ENCODE data around the gene TMEM252. TPM values are rescaled to one million over a fixed set of nuclear protein-coding genes. Genes with fewer than 3 reads are reported as not detected.

Gene TMEM252
- total and polyA plus RNA-seq, 12 donors = 0.03 to 0.51 TPM; not detected in 10

- Histone ChIP-seq H3K36me3 (peaks cover 0 to 55% (median 0%) of the 10 kb centered on the region in 9 donors), H3K27ac (no peak overlapping the region), H3K9me3 (peaks cover 0 to 15% (median 0%) of the 10 kb centered on the region in 11 donors), H3K27me3 (no peaks in the 10 kb centered on the region), H3K4me3 (no peak overlapping the region), H3K4me1 (no peaks in the 10 kb centered on the region)
- 68% methylated on average over 4 of the region's 4 CpGs for WGBS, 2 donors
- no peak for TF ChIP-seq CTCF (IDR thresholded peaks at IDR 0.05)
- ATAC-seq (peak in 3 of 8 donors; percentile 44 to 47 (median 47)), DNase-seq (no peak)
- intact Hi-C loops (cut with DNase I) = loop anchor here in 1 of 10 donors (2.0 kb wide), 1 partner anchor 31 kb away; no protein-coding TSS in a partner anchor
These were observed 18.6 kb downstream of the TMEM252 start for GRCh38 chr9:68522131-68522530.

- TF ChIP-seq CTCF (IDR thresholded peaks at IDR 0.05) = no peak
- no peak overlapping the region for H3K4me3 ChIP-seq
- H3K9me3 ChIP-seq = peaks cover 0 to 15% (median 0%) of the 10 kb centered on the region in 11 donors
- H3K36me3 ChIP-seq = peaks cover 0 to 57% (median 0%) of the 10 kb centered on the region in 9 donors
- 77 to 84% methylated on average over 4 of the region's 4 CpGs for WGBS, 2 donors
- peak overlapping the region in 2 of 10 donors; percentile 4 to 46 for H3K27ac ChIP-seq
- DNase-seq = no peak
- intact Hi-C loops (cut with DNase I) = loop anchor here in 1 of 10 donors (5.0 kb wide), 1 partner anchor 42 kb away; no protein-coding TSS in a partner anchor
- H3K4me1 ChIP-seq = peaks cover 0 to 35% (median 17%) of the 10 kb centered on the region in 9 donors
- peak in 5 of 8 donors; percentile 31 to 80 (median 60) for ATAC-seq
- no peaks in the 10 kb centered on the region for H3K27me3 ChIP-seq
These were observed 25.2 kb downstream of the TMEM252 start for GRCh38 chr9:68515326-68516017.

GRCh38 chr9:68513981-68514380 is 26.7 kb downstream of the TMEM252 start:
- Histone ChIP-seq H3K36me3 (peaks cover 0 to 57% (median 0%) of the 10 kb centered on the region in 9 donors), H3K4me1 (peaks cover 0 to 35% (median 17%) of the 10 kb centered on the region in 9 donors), H3K27me3 (no peaks in the 10 kb centered on the region), H3K9me3 (peaks cover 0 to 15% (median 0%) of the 10 kb centered on the region in 11 donors), H3K4me3 (no peak overlapping the region), H3K27ac (peak overlapping the region in 6 of 10 donors; percentile 1 to 23 (median 10))
- TF ChIP-seq CTCF (IDR thresholded peaks at IDR 0.05) = no peak
- WGBS, 2 donors = 96% methylated on average over 4 of the region's 4 CpGs
- intact Hi-C loops (cut with DNase I) = loop anchor here in 1 of 10 donors (5.0 kb wide), 1 partner anchor 53 kb away; no protein-coding TSS in a partner anchor
- DNase-seq = no peak
- ATAC-seq = no peak

- Histone ChIP-seq H3K4me1 (peaks cover 0 to 38% (median 17%) of the 10 kb centered on the region in 9 donors), H3K9me3 (peaks cover 0 to 11% (median 0%) of the 10 kb centered on the region in 11 donors), H3K36me3 (peaks cover 0 to 58% (median 0%) of the 10 kb centered on the region in 9 donors), H3K27me3 (no peaks in the 10 kb centered on the region), H3K4me3 (no peak overlapping the region), H3K27ac (peak overlapping the region in 7 of 10 donors; percentile 3 to 28 (median 20))
- DNase-seq = no peak
- peak in 3 of 8 donors; percentile 45 to 72 (median 60) for ATAC-seq
- WGBS, 2 donors = 40 to 49% methylated on average over 3 of the region's 3 CpGs
- intact Hi-C loops (cut with DNase I) = loop anchor here in 1 of 10 donors (5.0 kb wide), 1 partner anchor 54 kb away; no protein-coding TSS in a partner anchor
- no peak for TF ChIP-seq CTCF (IDR thresholded peaks at IDR 0.05)
These were observed 27.3 kb downstream of the TMEM252 start for GRCh38 chr9:68513385-68513784.
